Astrocyte of the spinal cord (primary cell): ENCODE data around the gene HMGN4.

Experiments used
- DNase-seq: peaks from one replicate; pipeline ENCODE4 v3.0.0; 2011; ENCODE audit warnings: low read depth, low spot score
- H3K4me3 ChIP-seq: 2 replicates; pipeline ENCODE4 v1.5.1; 2011; ENCODE audit warnings: low read depth, mild to moderate bottlenecking, low read length, moderate library complexity
- CTCF ChIP-seq: IDR thresholded peaks from 2 replicates; pipeline ENCODE4 v1.5.1; 2012; ENCODE audit warnings: low read depth, mild to moderate bottlenecking, low read length, inconsistent platforms
- in situ Hi-C: cut with HindIII; loops from 2 replicates; pipeline ENCODE4 v1.10.0; 2017; ENCODE audit warnings: low sequenced_read_pairs

HMGN4 gene

GRCh38 chr6:26524722-26525370 is 13.3 kb upstream of the HMGN4 start:
- in situ Hi-C loops = no loop called here
- DNase-seq = no peak

GRCh38 chr6:26525838-26526237 is 12.3 kb upstream of the HMGN4 start:
- DNase-seq = no peak
- H3K4me3 ChIP-seq = no peak overlapping the region
- no peak for TF ChIP-seq CTCF
- in situ Hi-C loops = no loop called here

More at GRCh38 chr6:26524722-26525370, 13.3 kb upstream of the HMGN4 start:
- no peak overlapping the region for H3K4me3 ChIP-seq
- TF ChIP-seq CTCF = no peak

GRCh38 chr6:26526928-26527327 is 11.2 kb upstream of the HMGN4 start:
- TF ChIP-seq CTCF = no peak
- DNase-seq = no peak
- in situ Hi-C loops = no loop called here
- H3K4me3 ChIP-seq = no peak overlapping the region

DNA sequence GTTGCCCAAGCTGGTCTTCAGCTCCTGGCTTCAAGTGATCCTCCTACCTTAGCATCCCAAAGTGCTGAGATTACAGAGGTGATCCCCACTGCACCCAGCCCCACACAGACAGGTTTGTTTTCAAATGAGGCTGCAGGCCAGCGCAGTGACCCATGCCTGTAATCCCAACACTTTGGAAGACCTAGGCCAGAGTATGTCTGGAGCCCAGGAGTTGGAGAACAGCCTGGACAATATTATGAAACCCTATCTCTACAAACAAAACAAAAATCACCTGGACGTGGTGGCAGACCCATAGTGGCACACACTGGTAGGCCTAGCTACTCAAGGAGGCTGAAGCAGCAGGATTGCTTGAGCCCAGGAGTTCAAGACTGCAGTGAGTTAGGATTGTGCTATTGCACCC is 8.0 kb upstream of the HMGN4 start:
- no peak overlapping the region for H3K4me3 ChIP-seq
- no peak for DNase-seq
- TF ChIP-seq CTCF = no peak
- in situ Hi-C loops = no loop called here

- TF ChIP-seq CTCF = no peak
- in situ Hi-C loops = no loop called here
- no peak overlapping the region for H3K4me3 ChIP-seq
- no peak for DNase-seq
Observed at GRCh38 chr6:26531897-26532296, 6.3 kb upstream of the HMGN4 start.

DNA sequence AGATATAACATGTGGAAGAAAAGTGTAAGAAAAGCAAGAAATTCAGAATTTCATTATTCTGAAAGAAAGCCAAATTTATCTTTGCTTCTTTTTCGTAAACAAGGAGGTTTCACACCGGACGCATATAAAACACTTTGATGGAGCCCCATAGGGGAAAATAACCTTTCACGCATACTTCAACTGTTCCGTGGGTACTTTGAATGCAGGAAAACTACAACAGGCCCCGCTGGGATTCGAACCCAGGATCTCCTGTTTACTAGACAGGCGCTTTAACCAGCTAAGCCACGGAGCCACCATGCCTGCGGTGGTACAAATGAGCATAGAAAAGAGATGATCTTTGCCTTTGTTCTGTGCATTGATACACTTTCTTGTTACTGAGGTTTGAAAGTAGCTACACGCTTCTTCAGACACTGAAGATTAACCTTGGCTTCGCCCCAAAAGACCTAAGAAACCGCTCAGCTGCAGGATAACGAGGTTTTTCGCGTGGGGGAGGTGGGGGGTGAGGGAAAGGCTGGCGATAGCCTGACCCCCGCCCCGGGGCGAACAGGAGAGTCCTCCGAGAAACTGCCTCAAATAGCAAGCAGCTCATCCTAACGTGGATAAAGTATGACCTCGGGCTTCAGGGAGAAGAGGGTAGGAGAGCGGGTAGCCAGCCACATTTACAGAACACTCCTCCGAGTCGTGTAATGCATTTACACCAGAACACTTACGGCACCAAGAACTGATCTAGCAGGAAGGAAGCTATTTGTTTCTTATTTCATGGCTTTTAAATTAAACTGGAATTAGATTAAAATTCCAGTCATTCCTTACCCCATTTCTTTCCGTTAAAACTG is 5.3 kb upstream of the HMGN4 start:
- TF ChIP-seq CTCF = no peak
- peak; percentile 93 for DNase-seq
- H3K4me3 ChIP-seq = peak overlapping the region; percentile 75
- in situ Hi-C loops = no loop called here
